ENCODE data around the gene R3HDM4. TPM values are rescaled to one million over a fixed set of nuclear protein-coding genes. Genes with fewer than 3 reads are reported as not detected.

R3HDM4 gene
- total and polyA plus RNA-seq, 10 of the 15 experiments (the other 5 are each of a cell fraction or from before 2014, with no cell fraction given) = 1.3 to 65.8 (median 27.7) TPM

- TF ChIP-seq BCLAF1 (IDR thresholded peaks at IDR 0.05) = no peak
- peak; percentile 28 for TF ChIP-seq SKIL (IDR thresholded peaks at IDR 0.05; ENCODE audit: low read depth, poor library complexity, severe bottlenecking)
- no peak for TF ChIP-seq MXI1 (IDR thresholded peaks at IDR 0.05; ENCODE audit: low read depth, low read length)
- no peak for TF ChIP-seq SPI1 (IDR thresholded peaks at IDR 0.05; ENCODE audit: borderline replicate concordance, insufficient read depth, low read depth, low read length)
- no peak for TF ChIP-seq HSF1 (IDR thresholded peaks at IDR 0.05; ENCODE audit: low read depth, low read length)
- TF ChIP-seq POLR2A (IDR thresholded peaks at IDR 0.05; ENCODE audit: low read depth, low read length) = peak; percentile 37; the same call in 1 of the 2 replicates
- no peak for TF ChIP-seq STAT3 (IDR thresholded peaks at IDR 0.05; ENCODE audit: low read depth, low read length)
- no peak for TF ChIP-seq ELK1 (IDR thresholded peaks at IDR 0.05; ENCODE audit: low read depth, low read length)
- 0 out of 2 replicates have a peak, but pooled peaks have one; percentile 14 for TF ChIP-seq ZNF687 (IDR thresholded peaks at IDR 0.05)
- TF ChIP-seq ZNF217 (IDR thresholded peaks at IDR 0.05) = peak; percentile 80; the same call in 1 of the 2 replicates
- 0 out of 2 replicates have a peak, but pooled peaks have one; percentile 31 for TF ChIP-seq MLLT1 (IDR thresholded peaks at IDR 0.05)
- TF ChIP-seq SRF (IDR thresholded peaks at IDR 0.05; ENCODE audit: low read depth in 2 of 2, low read length in 2 of 2) = no peak
Observed at GRCh38 chr19:924553-925086, 11.6 kb upstream of the R3HDM4 start (continued).

All from GM12878 (cell line).